EL (cell line): ENCODE results near the gene CYP21A2.
"Not testable (repeated sequence)": the region's sequence is repeated elsewhere in the genome, so short reads cannot be mapped to it uniquely, and the experiment has no call there.

ENCODE experiments used
- DNase-seq: peaks from one replicate; pipeline ENCODE4 v3.0.0-alpha.2; 2016

Gene CYP21A2

DNA sequence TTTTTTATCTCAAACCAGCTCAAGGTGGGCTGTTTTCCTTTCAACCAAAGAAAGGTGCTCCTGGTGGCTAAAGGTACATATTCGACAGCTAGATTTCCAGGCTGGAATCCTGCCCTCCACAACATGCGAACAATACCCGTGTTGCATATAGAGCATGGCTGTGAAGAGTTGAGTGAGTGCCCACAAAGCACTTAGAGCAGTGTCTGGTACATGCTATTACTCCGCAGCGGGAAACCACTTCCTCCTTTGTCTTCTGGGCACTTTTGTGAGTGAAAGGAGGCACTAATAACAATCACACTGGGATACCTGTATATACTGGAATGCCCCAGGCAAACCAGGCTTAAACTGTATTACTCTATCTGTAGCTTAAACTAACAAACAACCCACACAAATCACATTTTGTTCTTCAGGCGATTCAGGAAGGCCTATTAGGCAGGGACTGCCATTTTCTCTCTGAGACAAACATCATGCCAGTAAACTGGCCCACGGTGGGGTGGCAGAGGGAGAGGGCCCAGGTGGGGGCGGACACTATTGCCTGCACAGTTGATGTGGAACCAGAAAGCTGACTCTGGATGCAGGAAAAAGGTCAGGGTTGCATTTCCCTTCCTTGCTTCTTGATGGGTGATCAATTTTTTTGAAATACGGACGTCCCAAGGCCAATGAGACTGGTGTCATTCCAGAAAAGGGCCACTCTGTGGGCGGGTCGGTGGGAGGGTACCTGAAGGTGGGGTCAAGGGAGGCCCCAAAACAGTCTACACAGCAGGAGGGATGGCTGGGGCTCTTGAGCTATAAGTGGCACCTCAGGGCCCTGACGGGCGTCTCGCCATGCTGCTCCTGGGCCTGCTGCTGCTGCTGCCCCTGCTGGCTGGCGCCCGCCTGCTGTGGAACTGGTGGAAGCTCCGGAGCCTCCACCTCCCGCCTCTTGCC lies at the start of gene CYP21A2:
TSS of gene CYP21A2 (plus strand) at position 818 of the 927 bp plus-strand sequence. CDS start at position 826, 8 bp downstream.
- not testable (repeated sequence) for DNase-seq

DNA sequence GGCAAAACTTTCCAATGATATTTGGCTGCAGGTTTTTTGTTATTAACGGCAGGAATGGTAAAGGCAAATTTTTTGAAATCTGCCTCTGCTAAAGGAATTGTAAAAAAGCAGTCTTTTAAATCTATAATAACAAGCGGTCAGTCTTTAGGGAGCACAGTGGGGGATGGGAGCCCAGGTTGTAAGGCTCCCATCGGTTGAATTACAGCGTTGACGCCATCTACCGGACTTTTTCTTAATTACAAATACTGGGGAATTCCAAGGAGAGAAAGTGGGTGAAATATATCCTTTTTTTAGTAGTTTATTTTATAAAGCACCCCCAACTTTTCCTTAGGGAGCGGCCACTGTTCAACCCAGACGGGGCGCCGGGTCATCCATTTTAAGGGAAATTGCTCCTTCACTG lies 48.9 kb upstream of the CYP21A2 start:
- not testable (repeated sequence) for DNase-seq

DNA sequence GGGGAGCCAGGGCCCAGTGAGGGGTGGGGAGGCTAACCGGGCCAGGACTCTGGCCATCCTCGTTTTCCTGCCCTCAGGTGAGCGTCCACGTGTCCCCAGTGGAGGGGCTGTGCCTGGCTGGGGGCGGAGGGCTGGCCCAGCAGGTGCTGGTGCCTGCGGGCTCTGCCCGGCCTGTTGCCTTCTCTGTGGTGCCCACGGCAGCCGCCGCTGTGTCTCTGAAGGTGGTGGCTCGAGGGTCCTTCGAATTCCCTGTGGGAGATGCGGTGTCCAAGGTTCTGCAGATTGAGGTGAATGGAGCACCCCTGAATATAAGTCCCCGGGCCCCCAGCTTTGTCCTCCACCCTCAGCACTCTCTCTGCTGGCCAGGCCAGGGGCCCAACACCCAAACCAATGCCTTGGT lies 43.8 kb upstream of the CYP21A2 start:
- DNase-seq, result not testable (repeated sequence)

DNA sequence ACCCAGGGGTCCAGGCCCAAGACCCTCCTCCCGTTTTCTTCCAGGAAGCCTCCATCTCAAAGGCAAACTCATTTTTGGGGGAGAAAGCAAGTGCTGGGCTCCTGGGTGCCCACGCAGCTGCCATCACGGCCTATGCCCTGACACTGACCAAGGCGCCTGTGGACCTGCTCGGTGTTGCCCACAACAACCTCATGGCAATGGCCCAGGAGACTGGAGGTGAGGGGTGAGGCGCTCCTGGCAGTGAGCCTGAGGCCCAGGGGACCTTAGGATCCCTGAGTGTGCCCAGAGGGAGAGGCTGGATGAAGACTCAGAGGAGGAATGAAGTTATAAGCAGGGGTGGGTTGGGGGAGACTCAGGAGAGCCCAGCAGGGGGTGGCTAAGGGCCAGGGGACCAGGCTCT lies 41.8 kb upstream of the CYP21A2 start:
- DNase-seq, result not testable (repeated sequence)

DNA sequence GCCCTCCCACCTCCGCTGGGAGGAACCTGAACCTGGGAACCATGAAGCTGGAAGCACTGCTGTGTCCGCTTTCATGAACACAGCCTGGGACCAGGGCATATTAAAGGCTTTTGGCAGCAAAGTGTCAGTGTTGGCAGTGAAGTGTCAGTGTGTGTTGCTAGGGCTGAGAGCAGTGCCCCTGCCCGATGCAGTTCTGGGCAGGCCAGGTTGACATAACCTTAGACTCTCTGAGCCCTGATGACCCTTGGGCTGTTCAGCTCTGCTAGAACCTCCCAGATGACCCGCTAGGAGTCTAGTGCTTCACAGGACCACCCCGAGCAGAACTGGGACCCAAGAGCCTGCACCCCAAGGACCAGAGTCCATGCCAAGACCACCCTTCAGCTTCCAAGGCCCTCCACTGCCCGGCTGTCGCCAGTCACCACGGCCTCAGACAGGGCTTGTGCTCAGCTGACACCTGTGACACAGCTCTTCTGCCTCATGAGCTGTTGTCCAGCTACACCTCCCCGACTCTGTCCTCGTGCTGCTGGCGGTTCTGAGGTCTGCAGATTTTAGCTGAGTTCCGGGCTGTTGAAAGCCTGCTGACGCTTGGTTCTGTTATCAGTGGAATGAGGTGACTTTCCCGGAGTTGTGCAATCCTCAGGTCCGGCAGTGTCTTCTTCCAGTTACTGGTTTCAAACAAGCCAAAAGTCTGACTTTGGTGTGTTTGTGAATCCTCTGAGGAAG lies 35.5 kb upstream of the CYP21A2 start:
- not testable (repeated sequence) for DNase-seq

DNA sequence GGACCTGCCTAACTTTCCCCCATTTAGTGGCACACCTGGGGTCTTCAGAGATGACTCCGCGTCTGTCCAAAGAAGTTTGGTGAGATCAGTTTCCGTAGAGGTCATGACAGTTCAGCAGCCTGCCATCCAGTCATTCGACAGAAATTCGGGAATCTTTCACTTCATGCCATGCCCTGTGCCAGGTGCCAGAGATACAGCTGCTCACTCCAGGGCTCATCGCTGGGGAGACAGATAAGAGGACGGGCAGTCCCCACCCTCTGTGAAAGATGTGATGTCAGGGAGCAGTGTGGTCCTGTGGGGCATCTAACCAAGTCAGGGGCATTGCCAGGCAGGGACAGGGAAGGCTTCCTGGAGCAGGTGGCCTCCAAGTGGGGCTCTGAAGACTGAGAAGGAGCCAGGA lies 34.9 kb upstream of the CYP21A2 start:
- not testable (repeated sequence) for DNase-seq

DNA sequence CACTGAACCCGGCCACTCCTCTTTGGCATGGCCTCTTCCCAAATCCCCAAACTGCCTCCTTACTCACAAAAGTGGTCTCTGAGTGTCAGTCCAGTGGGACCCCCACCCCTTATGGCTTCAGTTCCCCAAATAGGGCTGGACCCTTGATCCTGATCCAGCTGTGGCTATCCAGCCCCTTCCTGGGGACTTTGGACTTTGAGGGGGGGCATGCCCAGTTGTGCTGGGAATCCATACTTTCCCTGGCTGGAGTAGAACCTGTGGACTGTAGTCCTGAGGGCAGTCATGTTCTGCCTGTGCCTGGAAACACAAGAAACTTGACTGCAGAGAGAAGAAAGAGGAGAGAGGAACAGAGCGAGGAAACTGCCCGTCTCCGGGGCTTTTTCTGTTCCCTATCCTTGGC lies 33.8 kb upstream of the CYP21A2 start:
- DNase-seq, result not testable (repeated sequence)

DNA sequence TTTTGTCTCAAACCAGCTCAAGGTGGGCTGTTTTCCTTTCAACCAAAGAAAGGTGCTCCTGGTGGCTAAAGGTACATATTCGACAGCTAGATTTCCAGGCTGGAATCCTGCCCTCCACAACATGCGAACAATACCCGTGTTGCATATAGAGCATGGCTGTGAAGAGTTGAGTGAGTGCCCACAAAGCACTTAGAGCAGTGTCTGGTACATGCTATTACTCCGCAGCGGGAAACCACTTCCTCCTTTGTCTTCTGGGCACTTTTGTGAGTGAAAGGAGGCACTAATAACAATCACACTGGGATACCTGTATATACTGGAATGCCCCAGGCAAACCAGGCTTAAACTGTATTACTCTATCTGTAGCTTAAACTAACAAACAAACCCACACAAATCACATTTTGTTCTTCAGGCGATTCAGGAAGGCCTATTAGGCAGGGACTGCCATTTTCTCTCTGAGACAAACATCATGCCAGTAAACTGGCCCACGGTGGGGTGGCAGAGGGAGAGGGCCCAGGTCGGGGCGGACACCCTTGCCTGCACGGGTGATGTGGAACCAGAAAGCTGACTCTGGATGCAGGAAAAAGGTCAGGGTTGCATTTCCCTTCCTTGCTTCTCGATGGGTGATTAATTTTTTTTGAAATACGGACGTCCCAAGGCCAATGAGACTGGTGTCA lies 33.2 kb upstream of the CYP21A2 start:
- DNase-seq, result not testable (repeated sequence)

DNA sequence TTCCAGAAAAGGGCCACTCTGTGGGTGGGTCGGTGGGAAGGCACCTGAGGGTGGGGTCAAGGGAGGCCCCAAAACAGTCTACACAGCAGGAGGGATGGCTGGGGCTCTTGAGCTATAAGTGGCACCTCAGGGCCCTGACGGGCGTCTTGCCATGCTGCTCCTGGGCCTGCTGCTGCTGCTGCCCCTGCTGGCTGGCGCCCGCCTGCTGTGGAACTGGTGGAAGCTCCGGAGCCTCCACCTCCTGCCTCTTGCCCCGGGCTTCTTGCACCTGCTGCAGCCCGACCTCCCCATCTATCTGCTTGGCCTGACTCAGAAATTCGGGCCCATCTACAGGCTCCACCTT lies 32.7 kb upstream of the CYP21A2 start:
- DNase-seq, result not testable (repeated sequence)

DNA sequence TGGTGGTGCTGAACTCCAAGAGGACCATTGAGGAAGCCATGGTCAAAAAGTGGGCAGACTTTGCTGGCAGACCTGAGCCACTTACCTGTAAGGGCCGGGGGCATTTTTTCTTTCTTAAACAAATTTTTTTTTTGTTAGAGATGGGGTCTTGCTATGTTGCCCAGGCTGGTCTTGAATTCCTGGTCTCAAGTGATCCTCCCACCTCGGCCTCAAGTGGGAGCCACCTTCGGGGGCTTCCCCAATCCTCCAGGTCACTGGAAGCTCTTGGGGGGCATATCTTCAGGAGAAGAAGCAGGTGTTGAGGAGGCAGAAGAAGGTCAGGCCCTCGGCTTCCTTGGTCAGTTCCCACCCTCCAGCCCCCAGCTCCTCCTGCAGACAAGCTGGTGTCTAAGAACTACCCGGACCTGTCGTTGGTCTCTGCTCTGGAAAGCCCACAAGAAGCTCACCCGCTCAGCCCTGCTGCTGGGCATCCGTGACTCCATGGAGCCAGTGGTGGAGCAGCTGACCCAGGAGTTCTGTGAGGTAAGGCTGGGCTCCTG lies 32.2 kb upstream of the CYP21A2 start:
- not testable (repeated sequence) for DNase-seq

DNA sequence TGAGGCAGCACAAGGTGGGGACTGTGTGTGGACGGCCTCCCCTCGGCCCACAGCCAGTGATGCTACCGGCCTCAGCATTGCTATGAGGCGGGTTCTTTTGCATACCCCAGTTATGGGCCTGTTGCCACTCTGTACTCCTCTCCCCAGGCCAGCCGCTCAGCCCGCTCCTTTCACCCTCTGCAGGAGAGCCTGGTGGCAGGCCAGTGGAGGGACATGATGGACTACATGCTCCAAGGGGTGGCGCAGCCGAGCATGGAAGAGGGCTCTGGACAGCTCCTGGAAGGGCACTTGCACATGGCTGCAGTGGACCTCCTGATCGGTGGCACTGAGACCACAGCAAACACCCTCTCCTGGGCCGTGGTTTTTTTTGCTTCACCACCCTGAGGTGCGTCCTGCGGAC lies 31.1 kb upstream of the CYP21A2 start:
- DNase-seq, result not testable (repeated sequence)

DNA sequence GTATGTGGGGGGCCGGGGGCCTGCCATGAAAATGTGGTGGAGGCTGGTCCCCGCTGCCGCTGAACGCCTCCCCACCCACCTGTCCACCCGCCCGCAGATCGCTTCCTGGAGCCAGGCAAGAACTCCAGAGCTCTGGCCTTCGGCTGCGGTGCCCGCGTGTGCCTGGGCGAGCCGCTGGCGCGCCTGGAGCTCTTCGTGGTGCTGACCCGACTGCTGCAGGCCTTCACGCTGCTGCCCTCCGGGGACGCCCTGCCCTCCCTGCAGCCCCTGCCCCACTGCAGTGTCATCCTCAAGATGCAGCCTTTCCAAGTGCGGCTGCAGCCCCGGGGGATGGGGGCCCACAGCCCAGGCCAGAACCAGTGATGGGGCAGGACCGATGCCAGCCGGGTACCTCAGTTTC lies 30.2 kb upstream of the CYP21A2 start:
- DNase-seq, result not testable (repeated sequence)

DNA sequence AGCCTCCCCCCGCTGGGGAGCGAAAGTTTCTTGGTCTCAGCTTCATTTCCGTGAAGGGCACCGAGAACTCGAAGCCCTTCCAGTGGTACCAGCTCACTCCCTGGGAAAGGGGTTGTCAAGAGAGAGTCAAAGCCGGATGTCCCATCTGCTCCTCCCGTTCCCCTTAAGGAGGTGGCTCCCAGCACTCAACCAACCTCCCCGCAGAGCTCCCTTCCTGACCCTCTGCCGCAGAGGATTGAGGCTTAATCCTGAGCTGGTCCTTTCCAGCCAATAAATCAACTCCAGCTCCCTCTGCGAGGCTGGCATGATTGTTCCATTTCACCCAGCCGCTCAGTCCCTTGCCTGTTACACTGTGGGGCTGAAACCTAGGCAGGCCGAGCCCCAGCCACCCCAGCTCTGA lies 29.6 kb upstream of the CYP21A2 start:
- not testable (repeated sequence) for DNase-seq

DNA sequence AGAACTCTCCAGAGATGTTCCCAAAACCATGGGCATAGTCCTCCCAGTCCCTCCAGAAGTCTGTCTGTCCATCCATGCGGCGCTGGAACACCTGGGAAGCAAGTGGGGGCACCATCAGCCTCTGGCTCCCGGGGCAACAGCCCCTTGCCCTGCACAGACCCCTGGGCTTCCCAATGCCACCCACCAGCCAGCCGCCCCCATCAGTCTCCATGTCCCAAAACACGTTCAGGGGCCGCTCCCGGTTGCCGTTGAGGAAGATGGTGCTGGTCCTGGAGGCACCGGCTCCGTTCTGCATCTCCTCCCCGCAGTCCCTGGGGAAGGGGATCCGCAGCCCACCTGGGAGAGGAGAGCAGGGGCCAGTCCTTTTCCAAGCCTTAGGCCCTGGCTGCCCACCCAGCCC lies 28.7 kb upstream of the CYP21A2 start:
- DNase-seq, result not testable (repeated sequence)

DNA sequence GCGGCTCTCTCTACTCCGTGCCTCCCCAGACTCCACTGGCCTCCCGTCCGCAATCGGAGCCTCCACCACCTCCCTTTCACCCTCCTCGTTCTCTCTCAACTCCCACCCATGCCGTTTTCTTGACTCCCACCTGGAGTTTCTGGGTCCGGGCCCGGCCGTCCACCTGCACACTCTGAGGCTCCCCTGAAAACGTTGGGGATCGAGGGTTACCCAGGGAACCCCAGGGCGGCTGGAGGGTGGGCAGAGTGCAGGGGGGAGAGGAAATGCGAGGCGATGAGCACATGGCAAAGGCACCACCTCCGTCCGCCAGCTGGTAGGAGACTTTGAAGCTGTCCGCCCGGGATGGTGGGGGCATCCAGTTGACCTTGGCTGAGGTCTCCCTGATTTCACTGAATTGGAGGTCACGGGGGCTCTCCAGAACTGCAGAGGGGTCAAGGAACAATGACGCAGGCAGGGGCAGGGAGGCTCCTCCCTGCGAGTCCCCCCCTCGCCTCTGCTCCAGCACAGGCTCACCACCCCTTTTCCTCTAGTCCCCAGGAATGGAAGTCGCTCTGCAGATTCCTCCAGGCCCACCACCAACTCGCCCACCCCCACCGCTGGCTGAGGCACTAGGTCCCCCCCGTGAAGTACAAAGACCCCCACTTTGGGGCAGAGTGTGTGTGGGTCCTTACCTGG lies 27.2 kb upstream of the CYP21A2 start:
- not testable (repeated sequence) for DNase-seq

DNA sequence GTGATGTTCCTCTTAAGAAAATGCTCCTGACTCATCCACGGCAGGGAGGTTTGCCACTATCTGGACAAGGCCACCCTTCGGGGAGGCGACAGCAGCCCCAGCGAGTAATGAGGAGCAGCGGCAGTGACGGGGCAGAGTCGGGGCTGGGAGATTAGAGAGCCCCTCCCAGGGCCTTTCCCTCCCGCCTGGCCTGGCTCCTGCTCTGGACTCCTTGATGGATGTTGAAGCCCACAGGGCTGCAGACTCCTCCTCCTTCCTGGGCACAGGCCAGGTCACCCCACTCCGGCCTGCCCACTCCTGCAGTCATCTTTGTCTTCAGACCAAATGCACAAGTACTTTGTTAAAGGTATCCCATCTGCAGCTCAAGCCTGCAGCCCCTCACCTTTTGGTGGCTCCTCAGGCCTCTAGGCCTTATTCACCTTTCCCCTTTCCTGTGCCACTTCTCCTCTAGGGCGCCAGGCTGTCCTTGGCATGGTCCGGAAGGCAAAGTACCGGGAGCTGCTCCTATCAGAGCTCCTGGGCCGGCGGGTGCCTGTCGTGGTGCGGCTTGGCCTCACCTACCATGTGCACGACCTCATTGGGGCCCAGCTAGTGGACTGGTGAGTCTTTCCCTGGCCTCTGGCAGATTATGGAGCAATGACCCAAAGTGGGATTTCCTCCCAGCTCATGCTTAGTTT lies 25.1 kb upstream of the CYP21A2 start:
- DNase-seq, result not testable (repeated sequence)

DNA sequence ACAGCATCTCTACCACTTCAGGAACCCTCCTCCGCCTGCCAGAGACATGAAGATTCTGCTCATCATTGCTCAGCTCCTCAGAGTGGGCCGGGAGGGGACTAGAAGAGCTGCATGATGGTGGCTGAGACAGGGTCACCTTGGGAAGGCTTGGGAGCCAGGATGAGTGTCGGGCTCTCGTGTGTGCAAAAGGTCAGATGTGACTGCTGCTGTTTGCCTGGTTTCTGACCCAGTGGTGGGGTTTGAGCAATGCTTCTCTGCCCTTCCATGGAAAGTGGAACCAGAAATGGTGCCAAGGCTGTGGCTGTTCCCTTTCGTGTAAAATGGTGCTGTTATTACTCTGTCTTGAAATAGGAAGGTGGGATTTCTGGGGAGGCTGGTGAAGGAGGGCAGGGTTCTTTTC lies 24.5 kb upstream of the CYP21A2 start:
- DNase-seq, result not testable (repeated sequence)

DNA sequence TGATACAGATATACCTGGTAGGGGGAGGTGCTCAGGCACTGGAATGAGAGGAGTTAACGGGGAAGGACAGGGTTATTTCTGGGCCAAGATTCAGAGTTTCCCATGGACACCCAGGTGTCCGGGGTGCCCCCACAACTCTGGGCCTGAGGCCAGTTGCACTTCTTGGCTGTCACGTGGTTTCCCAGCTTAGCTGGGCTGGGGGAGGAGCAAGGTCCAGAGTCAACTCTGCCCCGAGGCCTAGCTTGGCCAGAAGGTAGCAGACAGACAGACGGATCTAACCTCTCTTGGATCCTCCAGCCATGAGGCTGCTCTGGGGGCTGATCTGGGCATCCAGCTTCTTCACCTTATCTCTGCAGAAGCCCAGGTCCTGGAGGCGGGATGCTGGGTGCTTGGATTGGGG lies 23.7 kb upstream of the CYP21A2 start, which contains the start of gene C4B:
TSS of gene C4B (plus strand) at position 249 of the 400 bp plus-strand sequence. CDS start at position 300, 51 bp downstream.
- not testable (repeated sequence) for DNase-seq

DNA sequence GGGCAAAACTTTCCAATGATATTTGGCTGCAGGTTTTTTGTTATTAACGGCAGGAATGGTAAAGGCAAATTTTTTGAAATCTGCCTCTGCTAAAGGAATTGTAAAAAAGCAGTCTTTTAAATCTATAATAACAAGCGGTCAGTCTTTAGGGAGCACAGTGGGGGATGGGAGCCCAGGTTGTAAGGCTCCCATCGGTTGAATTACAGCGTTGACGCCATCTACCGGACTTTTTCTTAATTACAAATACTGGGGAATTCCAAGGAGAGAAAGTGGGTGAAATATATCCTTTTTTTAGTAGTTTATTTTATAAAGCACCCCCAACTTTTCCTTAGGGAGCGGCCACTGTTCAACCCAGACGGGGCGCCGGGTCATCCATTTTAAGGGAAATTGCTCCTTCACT lies 16.1 kb upstream of the CYP21A2 start:
- not testable (repeated sequence) for DNase-seq

DNA sequence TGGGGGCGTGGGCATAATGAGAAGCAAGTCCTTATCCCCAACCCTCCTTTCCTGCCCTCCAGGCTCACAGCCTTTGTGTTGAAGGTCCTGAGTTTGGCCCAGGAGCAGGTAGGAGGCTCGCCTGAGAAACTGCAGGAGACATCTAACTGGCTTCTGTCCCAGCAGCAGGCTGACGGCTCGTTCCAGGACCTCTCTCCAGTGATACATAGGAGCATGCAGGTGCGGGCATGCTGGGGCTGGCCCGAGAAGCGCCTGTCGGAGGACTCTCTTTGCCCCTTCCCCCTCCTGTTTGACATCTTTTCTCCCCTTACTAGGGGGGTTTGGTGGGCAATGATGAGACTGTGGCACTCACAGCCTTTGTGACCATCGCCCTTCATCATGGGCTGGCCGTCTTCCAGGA lies 9.6 kb upstream of the CYP21A2 start:
- not testable (repeated sequence) for DNase-seq

DNA sequence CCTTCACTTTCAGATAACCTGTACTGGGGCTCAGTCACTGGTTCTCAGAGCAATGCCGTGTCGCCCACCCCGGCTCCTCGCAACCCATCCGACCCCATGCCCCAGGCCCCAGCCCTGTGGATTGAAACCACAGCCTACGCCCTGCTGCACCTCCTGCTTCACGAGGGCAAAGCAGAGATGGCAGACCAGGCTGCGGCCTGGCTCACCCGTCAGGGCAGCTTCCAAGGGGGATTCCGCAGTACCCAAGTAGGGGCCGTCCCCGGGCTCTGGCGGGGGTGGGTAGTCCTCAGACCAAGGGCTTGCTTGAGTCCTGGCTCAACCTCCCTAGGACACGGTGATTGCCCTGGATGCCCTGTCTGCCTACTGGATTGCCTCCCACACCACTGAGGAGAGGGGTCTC lies 8.7 kb upstream of the CYP21A2 start:
- not testable (repeated sequence) for DNase-seq
